DMS 273 (cell line): ENCODE results near the gene KRTAP20-3.

Source experiments
- DNase-seq: peaks from one replicate; lab custom pipeline; 2025; ENCODE audit not compliant: unreplicated experiment; lab: John Stamatoyannopoulos, UW

The KRTAP20-3 gene

DNA sequence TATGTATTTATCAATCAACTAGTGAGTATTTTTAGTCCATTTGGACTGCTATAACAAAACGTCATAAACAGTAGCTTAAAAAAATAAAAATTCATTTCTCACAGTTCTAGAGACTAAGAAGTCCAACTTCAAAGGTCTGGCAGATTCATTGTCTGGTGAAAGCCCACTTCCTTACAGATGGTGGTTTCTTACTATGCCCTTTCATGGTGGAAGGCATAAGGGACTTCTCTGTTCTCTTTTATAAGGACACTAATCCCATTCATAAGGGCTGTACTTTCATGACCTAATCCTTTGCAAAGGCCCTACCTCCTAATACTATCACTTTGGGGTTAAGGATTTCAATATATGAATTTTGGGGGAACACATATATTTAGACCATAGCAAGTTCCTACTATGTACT lies 37.9 kb downstream of the KRTAP20-3 start:
- no peak for DNase-seq

- no peak for DNase-seq
Measured at GRCh38 chr21:30684506-30684905, 41.8 kb downstream of the KRTAP20-3 start.

DNA sequence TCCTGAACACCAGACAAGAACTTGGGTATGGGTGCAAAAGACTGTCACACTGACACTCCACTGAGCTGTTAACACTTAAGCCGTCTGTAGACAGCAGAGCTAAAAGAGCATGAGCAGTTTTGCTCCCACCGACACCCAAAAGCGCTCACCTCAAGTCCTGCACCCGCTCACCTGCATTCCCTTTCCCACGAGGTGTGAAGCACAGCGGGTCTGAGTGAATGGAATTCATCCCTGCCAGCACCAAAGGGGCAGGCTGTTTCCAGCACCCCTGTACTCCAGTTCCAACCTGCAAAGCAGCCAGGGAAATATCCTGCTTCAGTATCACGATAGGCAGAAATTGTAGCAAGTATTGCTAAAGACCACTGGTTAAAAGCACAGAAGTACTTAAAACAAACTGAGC lies 47.2 kb downstream of the KRTAP20-3 start:
- no peak for DNase-seq
